Measurements from ENCODE around the gene ARHGAP22. TPM values are rescaled to one million over a fixed set of nuclear protein-coding genes. Genes with fewer than 3 reads are reported as not detected.

Gene ARHGAP22
- total RNA-seq, 1 experiment from 2014 or later = 9.9 TPM

DNA sequence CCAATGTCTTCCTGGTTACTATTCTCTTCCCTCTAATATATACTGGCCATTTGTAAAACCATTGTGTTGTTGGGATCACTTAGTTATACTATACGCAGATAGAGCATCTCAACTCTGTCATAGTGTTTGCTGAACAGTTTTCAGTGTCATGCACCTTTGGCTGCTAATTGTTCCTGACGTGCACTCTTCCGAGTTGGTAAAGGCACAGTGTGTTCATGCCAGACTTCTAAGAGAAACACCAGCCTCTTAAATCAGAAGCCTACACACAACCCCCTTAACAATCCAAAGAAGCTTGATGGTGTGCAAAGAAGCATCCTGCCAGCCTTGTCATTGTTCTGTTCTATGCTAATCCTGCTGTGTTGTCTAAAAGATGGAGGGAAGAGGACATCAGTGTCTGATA lies 167.3 kb downstream of the ARHGAP22 start:
- BruUV-seq (replicated peaks) = no TSS peak
- H3K36me3 ChIP-seq (ENCODE audit: control insufficient read depth in 1 of 2, insufficient read depth in 2 of 2, low read length in 2 of 2) = no peaks in the 10 kb centered on the region
- H3K27ac ChIP-seq (ENCODE audit: low read depth, low read length) = no peak overlapping the region
- CTCF ChIA-PET = no interaction called here
- H3K79me2 ChIP-seq (ENCODE audit: insufficient read depth, low read length) = no peaks in the 10 kb centered on the region
- no peak overlapping the region for H3K4me2 ChIP-seq (ENCODE audit: low read length)
- RAD21 ChIA-PET (ENCODE audit: low non-redundant PET in 1 of 2, low total read pairs in 2 of 2, uncharacterized antibody in 2 of 2, unreplicated experiment in 2 of 2) = no interaction called here
- H3K9ac ChIP-seq (ENCODE audit: low read length) = no peak overlapping the region
- DNase-seq (ENCODE audit: low read depth, low spot score) (no peak), ATAC-seq (no peak)
- intact Hi-C loops (cut with micrococcal nuclease) = no loop called here
- H3K27me3 ChIP-seq (ENCODE audit: insufficient read depth, low read length) = no peaks in the 10 kb centered on the region
- H2AFZ ChIP-seq (ENCODE audit: low read depth, low read length, poor library complexity, severe bottlenecking) = no peak overlapping the region
- H3K9me3 ChIP-seq (ENCODE audit: control insufficient read depth in 1 of 2, insufficient read depth in 1 of 2, low read depth in 1 of 2, low read length in 2 of 2) = no peaks in the 10 kb centered on the region
- no peaks in the 10 kb centered on the region for H3K9me2 ChIP-seq (ENCODE audit: insufficient read depth)
- no peak overlapping the region for H3K4me3 ChIP-seq (replicated peaks in 1 of 2; ENCODE audit: low read depth in 1 of 2, low read length in 2 of 2)
- no peaks in the 10 kb centered on the region for H3K4me1 ChIP-seq (ENCODE audit: control insufficient read depth in 1 of 2, insufficient read depth in 2 of 2, low read length in 2 of 2)
- TF ChIP-seq SP1 (IDR thresholded peaks at IDR 0.05; ENCODE audit: low read depth) = no peak
- no peak for TF ChIP-seq ZFX (IDR thresholded peaks at IDR 0.05)
- no peak for TF ChIP-seq FOSL1 (IDR thresholded peaks at IDR 0.05; ENCODE audit: low read depth)
- no peak for TF ChIP-seq SRF (IDR thresholded peaks at IDR 0.05; ENCODE audit: low read depth)
- no peak for TF ChIP-seq SIN3A (IDR thresholded peaks at IDR 0.05; ENCODE audit: low read depth)
- TF ChIP-seq, protein P1, sequence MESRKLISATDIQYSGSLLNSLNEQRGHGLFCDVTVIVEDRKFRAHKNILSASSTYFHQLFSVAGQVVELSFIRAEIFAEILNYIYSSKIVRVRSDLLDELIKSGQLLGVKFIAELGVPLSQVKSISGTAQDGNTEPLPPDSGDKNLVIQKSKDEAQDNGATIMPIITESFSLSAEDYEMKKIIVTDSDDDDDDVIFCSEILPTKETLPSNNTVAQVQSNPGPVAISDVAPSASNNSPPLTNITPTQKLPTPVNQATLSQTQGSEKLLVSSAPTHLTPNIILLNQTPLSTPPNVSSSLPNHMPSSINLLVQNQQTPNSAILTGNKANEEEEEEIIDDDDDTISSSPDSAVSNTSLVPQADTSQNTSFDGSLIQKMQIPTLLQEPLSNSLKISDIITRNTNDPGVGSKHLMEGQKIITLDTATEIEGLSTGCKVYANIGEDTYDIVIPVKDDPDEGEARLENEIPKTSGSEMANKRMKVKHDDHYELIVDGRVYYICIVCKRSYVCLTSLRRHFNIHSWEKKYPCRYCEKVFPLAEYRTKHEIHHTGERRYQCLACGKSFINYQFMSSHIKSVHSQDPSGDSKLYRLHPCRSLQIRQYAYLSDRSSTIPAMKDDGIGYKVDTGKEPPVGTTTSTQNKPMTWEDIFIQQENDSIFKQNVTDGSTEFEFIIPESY (IDR thresholded peaks at IDR 0.05; ENCODE audit: extremely low read depth, insufficient replicate concordance, low read length) = no peak
- no peak for TF ChIP-seq RAD21 (IDR thresholded peaks at IDR 0.05; ENCODE audit: low read depth)
- TF ChIP-seq, protein P2, sequence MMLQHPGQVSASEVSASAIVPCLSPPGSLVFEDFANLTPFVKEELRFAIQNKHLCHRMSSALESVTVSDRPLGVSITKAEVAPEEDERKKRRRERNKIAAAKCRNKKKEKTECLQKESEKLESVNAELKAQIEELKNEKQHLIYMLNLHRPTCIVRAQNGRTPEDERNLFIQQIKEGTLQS (IDR thresholded peaks at IDR 0.05) = no peak
- TF ChIP-seq CEBPB (IDR thresholded peaks at IDR 0.05; ENCODE audit: low read depth) = no peak
- no peak for TF ChIP-seq TCF7L2 (IDR thresholded peaks at IDR 0.05; ENCODE audit: borderline replicate concordance, extremely low read depth, insufficient read depth, insufficient read length)
- TF ChIP-seq ZNF274 (IDR thresholded peaks at IDR 0.05; ENCODE audit: low read depth, low read length) = no peak
- TF ChIP-seq CBX3 (IDR thresholded peaks at IDR 0.05; ENCODE audit: low read depth) = no peak
- no peak for TF ChIP-seq POLR2A (IDR thresholded peaks at IDR 0.05; ENCODE audit: borderline replicate concordance, extremely low read depth, insufficient read depth, insufficient read length)
- TF ChIP-seq, protein P3, sequence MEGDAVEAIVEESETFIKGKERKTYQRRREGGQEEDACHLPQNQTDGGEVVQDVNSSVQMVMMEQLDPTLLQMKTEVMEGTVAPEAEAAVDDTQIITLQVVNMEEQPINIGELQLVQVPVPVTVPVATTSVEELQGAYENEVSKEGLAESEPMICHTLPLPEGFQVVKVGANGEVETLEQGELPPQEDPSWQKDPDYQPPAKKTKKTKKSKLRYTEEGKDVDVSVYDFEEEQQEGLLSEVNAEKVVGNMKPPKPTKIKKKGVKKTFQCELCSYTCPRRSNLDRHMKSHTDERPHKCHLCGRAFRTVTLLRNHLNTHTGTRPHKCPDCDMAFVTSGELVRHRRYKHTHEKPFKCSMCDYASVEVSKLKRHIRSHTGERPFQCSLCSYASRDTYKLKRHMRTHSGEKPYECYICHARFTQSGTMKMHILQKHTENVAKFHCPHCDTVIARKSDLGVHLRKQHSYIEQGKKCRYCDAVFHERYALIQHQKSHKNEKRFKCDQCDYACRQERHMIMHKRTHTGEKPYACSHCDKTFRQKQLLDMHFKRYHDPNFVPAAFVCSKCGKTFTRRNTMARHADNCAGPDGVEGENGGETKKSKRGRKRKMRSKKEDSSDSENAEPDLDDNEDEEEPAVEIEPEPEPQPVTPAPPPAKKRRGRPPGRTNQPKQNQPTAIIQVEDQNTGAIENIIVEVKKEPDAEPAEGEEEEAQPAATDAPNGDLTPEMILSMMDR (IDR thresholded peaks at IDR 0.05 in 2 of 3, conservative IDR thresholded peaks at IDR 0.05 in 1 of 3; ENCODE audit: borderline replicate concordance in 1 of 3, insufficient read depth in 1 of 3, low read depth in 2 of 3, low read length in 2 of 3) = no peak
- POLR2A ChIA-PET = interaction anchor here (1.0 kb wide), 1 partner anchor 30 kb away, joined by 3 read pairs; no protein-coding TSS in a partner anchor
- no peaks in the 10 kb centered on the region for H4K20me1 ChIP-seq (ENCODE audit: insufficient read depth)

All from HCT116 (cell line).